ENCODE data around the gene BCOR. TPM values are rescaled to one million over a fixed set of nuclear protein-coding genes. Genes with fewer than 3 reads are reported as not detected.

The BCOR gene
- total RNA-seq, 1 donor from 2014 or later, result 24.8 TPM

- Mint-ChIP-seq H3K27me3 (ENCODE audit: unreplicated experiment) (no peaks in the 10 kb centered on the region), H3K9me3 (ENCODE audit: unreplicated experiment) (peaks cover 40% of the 10 kb centered on the region), H3K27ac (ENCODE audit: unreplicated experiment) (no peak overlapping the region), H3K36me3 (ENCODE audit: unreplicated experiment) (peaks cover 67% of the 10 kb centered on the region), H3K4me1 (ENCODE audit: unreplicated experiment) (no peaks in the 10 kb centered on the region), H3K4me3 (ENCODE audit: unreplicated experiment) (no peak overlapping the region)
- DNase-seq (ENCODE audit: extremely low spot score, unreplicated experiment), result no peak
- TF ChIP-seq CTCF (IDR thresholded peaks at IDR 0.05), result no peak
These were observed 47.2 kb downstream of the BCOR start for GRCh38 chrX:40050532-40050931.

DNA sequence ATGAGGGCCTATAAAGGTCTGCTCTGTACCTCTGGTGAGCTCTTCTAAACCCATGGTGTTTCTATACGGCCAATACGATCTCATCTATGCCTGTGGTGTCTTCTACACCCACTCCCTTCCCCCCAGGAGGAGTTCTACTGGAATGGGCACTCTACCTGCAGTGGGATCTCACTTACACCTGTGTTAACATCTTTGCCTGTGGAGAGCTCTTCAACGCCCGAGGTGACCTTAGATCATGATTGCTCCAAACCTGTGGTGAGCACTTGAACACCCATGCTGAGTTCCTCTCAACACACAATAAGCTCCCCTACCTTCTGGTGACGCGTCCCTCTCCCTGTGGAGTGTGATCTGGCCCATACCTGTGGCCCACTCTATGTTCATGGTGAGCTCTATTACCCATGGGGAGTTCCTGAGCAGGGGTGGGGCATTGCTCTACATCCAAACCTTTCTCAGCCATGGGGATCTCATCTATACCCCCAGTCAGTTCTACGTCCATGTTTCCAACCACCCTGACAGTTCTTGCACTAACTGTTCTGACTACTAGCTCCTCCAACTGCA lies 48.6 kb downstream of the BCOR start:
- peaks cover 60% of the 10 kb centered on the region for H3K36me3 Mint-ChIP-seq (ENCODE audit: unreplicated experiment)
- no peaks in the 10 kb centered on the region for H3K4me1 Mint-ChIP-seq (ENCODE audit: unreplicated experiment)
- H3K4me3 Mint-ChIP-seq (ENCODE audit: unreplicated experiment), result no peak overlapping the region
- TF ChIP-seq CTCF (IDR thresholded peaks at IDR 0.05), result no peak
- H3K27me3 Mint-ChIP-seq (ENCODE audit: unreplicated experiment), result no peaks in the 10 kb centered on the region
- H3K9me3 Mint-ChIP-seq (ENCODE audit: unreplicated experiment), result peaks cover 43% of the 10 kb centered on the region
- no peak for DNase-seq (ENCODE audit: extremely low spot score, unreplicated experiment)
- H3K27ac Mint-ChIP-seq (ENCODE audit: unreplicated experiment), result no peak overlapping the region

DNA sequence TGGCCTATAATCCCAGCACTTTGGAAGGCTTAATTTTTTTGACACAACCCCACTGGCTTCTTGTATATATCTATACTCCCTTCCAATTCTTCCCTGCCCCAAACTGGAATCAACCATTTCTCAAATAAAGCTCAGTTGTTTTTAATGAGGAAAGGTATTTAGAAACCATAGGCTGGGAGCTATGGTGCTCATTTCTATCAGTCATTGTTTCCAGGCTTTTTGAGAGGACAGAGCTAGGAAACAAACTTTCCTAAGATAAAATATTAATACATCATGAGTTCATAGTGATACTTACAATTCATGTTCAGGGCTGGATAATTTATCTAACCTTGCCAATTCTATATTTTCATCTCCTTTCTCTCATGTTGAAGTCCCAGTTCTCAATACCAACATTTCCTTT lies 50.3 kb downstream of the BCOR start:
- no peaks in the 10 kb centered on the region for H3K4me1 Mint-ChIP-seq (ENCODE audit: unreplicated experiment)
- H3K27ac Mint-ChIP-seq (ENCODE audit: unreplicated experiment), result no peak overlapping the region
- no peak for TF ChIP-seq CTCF (IDR thresholded peaks at IDR 0.05)
- H3K27me3 Mint-ChIP-seq (ENCODE audit: unreplicated experiment), result no peaks in the 10 kb centered on the region
- DNase-seq (ENCODE audit: extremely low spot score, unreplicated experiment), result no peak
- H3K36me3 Mint-ChIP-seq (ENCODE audit: unreplicated experiment), result peaks cover 47% of the 10 kb centered on the region
- peaks cover 37% of the 10 kb centered on the region for H3K9me3 Mint-ChIP-seq (ENCODE audit: unreplicated experiment)
- H3K4me3 Mint-ChIP-seq (ENCODE audit: unreplicated experiment), result no peak overlapping the region

DNA sequence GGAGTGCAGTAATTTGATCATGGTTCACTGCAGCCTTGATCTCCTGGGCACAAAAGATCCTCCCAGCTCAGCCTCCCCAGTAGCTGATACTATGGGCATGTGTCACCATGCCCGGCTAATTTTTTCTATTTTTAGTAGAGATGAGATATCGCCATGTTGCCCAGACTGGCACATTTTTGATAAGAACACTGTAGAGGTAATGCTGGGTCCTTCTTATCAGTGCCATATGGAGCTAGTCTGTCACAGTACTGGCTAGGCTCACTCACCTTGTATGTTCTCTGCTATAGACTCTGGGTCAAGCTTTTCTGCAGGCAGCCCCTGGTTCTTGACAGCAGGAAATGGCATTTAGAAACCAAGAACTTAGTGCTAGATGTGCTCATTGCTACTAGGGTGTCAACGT lies 53.9 kb downstream of the BCOR start:
- Mint-ChIP-seq H3K4me1 (ENCODE audit: unreplicated experiment) (peaks cover 3% of the 10 kb centered on the region), H3K36me3 (ENCODE audit: unreplicated experiment) (peaks cover 15% of the 10 kb centered on the region), H3K27me3 (ENCODE audit: unreplicated experiment) (no peaks in the 10 kb centered on the region), H3K4me3 (ENCODE audit: unreplicated experiment) (no peak overlapping the region), H3K27ac (ENCODE audit: unreplicated experiment) (no peak overlapping the region), H3K9me3 (ENCODE audit: unreplicated experiment) (peaks cover 16% of the 10 kb centered on the region)
- no peak for TF ChIP-seq CTCF (IDR thresholded peaks at IDR 0.05)
- DNase-seq (ENCODE audit: extremely low spot score, unreplicated experiment), result no peak

DNA sequence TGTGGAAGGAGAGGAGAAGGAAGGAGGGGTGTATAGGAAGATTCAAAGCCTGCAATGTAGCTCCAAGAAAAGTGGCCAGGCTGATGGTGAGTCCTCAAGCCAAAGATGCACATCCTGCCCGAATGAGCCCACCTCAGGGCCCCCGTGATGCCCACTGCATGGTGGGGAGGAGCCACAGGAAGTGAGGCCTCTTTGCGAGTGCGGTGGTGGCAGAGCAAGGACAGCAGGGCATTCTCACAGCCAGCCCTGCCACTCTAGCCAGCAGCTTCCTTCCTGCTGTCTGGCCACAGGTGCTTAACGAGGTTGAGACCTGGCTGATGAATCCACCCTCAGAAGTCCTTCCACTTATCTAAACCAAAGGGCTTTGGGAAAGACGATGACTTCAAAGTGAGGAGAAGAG lies 55.8 kb downstream of the BCOR start:
- Mint-ChIP-seq H3K27me3 (ENCODE audit: unreplicated experiment) (no peaks in the 10 kb centered on the region), H3K9me3 (ENCODE audit: unreplicated experiment) (peaks cover 4% of the 10 kb centered on the region), H3K4me3 (ENCODE audit: unreplicated experiment) (no peak overlapping the region), H3K4me1 (ENCODE audit: unreplicated experiment) (peaks cover 3% of the 10 kb centered on the region), H3K27ac (ENCODE audit: unreplicated experiment) (no peak overlapping the region), H3K36me3 (ENCODE audit: unreplicated experiment) (peaks cover 3% of the 10 kb centered on the region)
- DNase-seq (ENCODE audit: extremely low spot score, unreplicated experiment), result no peak
- no peak for TF ChIP-seq CTCF (IDR thresholded peaks at IDR 0.05)
